CD4-positive, alpha-beta memory T cell (primary cell): Measurements from ENCODE around the gene BRI3. TPM values are rescaled to one million over a fixed set of nuclear protein-coding genes. Genes with fewer than 3 reads are reported as not detected.

Experiments
- CTCF ChIA-PET: fragments of 350-600 bp; sonication (Branson Sonifier 250); formaldehyde crosslinking; loops from one replicate; lab custom pipeline; 2021; ENCODE audit warnings: inconsistent platforms; ENCODE audit not compliant: partially characterized antibody; lab: Charles Lee
- POLR2A ChIA-PET: fragments of 350-600 bp; sonication (Branson Sonifier 250); formaldehyde crosslinking; loops from one replicate; lab custom pipeline; 2021; ENCODE audit not compliant: partially characterized antibody; lab: Charles Lee
- DNase-seq, 5 donors: peaks; one replicate each; pipeline versions ENCODE4 v3.0.0 to v3.0.0-alpha.2; 2020 to 2022; ENCODE audit warnings: mixed read lengths in 1 of 5
- H3K27ac ChIP-seq: one replicate; pipeline ENCODE4 v1.7.0; 2013; ENCODE audit warnings: low read depth, low read length
- H3K27me3 ChIP-seq: 2 replicates; pipeline ENCODE4 v1.7.0; 2013; ENCODE audit warnings: mild to moderate bottlenecking, low read length, moderate library complexity; ENCODE audit not compliant: insufficient read depth
- H3K36me3 ChIP-seq: 2 replicates; pipeline ENCODE4 v1.7.0; 2013; ENCODE audit warnings: mild to moderate bottlenecking, low read length, moderate library complexity; ENCODE audit not compliant: insufficient read depth
- H3K4me1 ChIP-seq: 2 replicates; pipeline ENCODE4 v1.7.0; 2013; ENCODE audit warnings: mild to moderate bottlenecking, low read length, moderate library complexity; ENCODE audit not compliant: insufficient read depth
- H3K4me3 ChIP-seq, 2 donors: one replicate each; pipeline ENCODE4 v1.7.0; 2013; ENCODE audit warnings: low read length in 2 of 2, mild to moderate bottlenecking in 1 of 2
- H3K9me3 ChIP-seq, 2 donors: one replicate each; pipeline ENCODE4 v1.7.0; 2013; ENCODE audit warnings: low read length in 2 of 2, control low read depth in 1 of 2; ENCODE audit not compliant: control insufficient read depth in 1 of 2
- H3K27ac Mint-ChIP-seq, 7 donors: one replicate each; pipeline ENCODE4 v1.8.0; 2020 to 2021; ENCODE audit warnings: mixed read lengths in 7 of 7, mild to moderate bottlenecking in 6 of 7, inconsistent platforms in 3 of 7, moderate library complexity in 3 of 7
- H3K27me3 Mint-ChIP-seq, 2 donors: one replicate each; pipeline ENCODE4 v1.8.0; 2020 to 2021; ENCODE audit warnings: mixed read lengths in 2 of 2
- H3K36me3 Mint-ChIP-seq, 2 donors: one replicate each; pipeline ENCODE4 v1.8.0; 2020 to 2021; ENCODE audit warnings: mixed read lengths in 2 of 2, inconsistent platforms in 1 of 2, mild to moderate bottlenecking in 1 of 2
- H3K4me1 Mint-ChIP-seq, 4 donors: one replicate each; pipeline ENCODE4 v1.8.0; 2020 to 2021; ENCODE audit warnings: mixed read lengths in 4 of 4, mild to moderate bottlenecking in 1 of 4
- H3K4me3 Mint-ChIP-seq, 8 donors: one replicate each; pipeline ENCODE4 v1.8.0; 2020 to 2021; ENCODE audit warnings: mixed read lengths in 8 of 8, mild to moderate bottlenecking in 7 of 8, moderate library complexity in 6 of 8, inconsistent platforms in 3 of 8
- H3K9me3 Mint-ChIP-seq, 8 donors: one replicate each; pipeline ENCODE4 v1.8.0; 2020 to 2021; ENCODE audit warnings: mixed read lengths in 8 of 8, mild to moderate bottlenecking in 5 of 8, inconsistent platforms in 3 of 8, moderate library complexity in 1 of 8
- intact Hi-C: fragments of 100-400 bp; cut with micrococcal nuclease; formaldehyde crosslinking; loops from one replicate; pipeline ENCODE4 v1.15.1; 2023
- polyA plus RNA-seq, 2 donors: library from polyadenylated mRNA; unstranded; fragments of 300-500 nt; fragmentation: Illumina TruSeq; gene quantifications; one replicate each; pipeline ENCODE4 v1.2.3, GENCODE V29; 2021
- total RNA-seq, 2 experiments: library from RNA; stranded (reverse); gene quantifications; one replicate each; pipeline ENCODE4 v1.2.3, GENCODE V29; 2021

BRI3 gene
- total and polyA plus RNA-seq, 4 experiments from 2014 or later: 14.6 to 80.4 (median 46.4) TPM

DNA sequence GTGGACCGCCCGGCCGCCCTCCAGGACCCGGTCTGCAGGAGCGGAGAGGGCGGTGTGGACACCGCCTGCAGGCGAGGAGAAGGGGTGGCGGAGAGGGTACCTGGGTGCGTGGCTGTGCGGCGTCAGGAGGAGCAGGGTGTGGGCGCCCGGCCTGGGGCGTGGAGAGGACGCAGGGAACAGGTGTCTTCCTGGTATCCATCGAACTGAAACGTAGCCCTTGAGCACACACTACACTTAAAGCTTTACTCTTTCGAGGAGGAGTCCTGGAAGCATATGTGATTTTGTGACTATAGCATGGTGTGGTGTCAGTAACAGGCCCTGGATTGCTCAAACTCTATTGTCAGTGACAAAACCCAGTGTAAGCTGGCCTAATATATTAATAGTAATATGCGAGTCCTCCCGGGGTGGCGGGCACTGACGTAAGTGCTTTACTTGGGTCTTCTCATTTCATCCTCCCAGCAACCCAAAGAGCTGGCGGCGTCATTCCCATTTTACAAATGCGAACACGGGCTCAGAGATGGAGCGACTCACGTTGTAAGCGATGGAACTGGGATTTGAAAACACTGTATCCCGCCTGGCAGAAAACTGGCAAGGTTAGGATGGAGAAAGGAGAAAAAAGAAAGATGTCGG, 28.9 kb upstream of the BRI3 start:
- Histone ChIP-seq H3K4me3 (peak overlapping the region; percentile 70 to 83), H3K27me3 (no peaks in the 10 kb centered on the region), H3K36me3 (peaks cover 11% of the 10 kb centered on the region), H3K27ac (peak overlapping the region; percentile 82), H3K4me1 (peaks cover 66% of the 10 kb centered on the region), H3K9me3 (no peaks in the 10 kb centered on the region)
- Mint-ChIP-seq H3K4me1 (peaks cover 26 to 75% (median 53%) of the 10 kb centered on the region in 4 donors), H3K36me3 (peaks cover 19 to 35% of the 10 kb centered on the region in 2 donors), H3K4me3 (peak overlapping the region; percentile 92 to 97 (median 94)), H3K9me3 (no peaks in the 10 kb centered on the region), H3K27ac (peak overlapping the region; percentile 94 to 100 (median 99)), H3K27me3 (no peaks in the 10 kb centered on the region)
- no peak for DNase-seq
- ChIA-PET CTCF (interaction anchor here (1.1 kb wide), 1 partner anchor 30 kb away, joined by 3 read pairs; no protein-coding TSS in a partner anchor), POLR2A (interaction anchor here (0.5 to 5.2 kb wide), 7 partner anchors 17 to 1089 kb away, joined by 3 to 71 read pairs (median 16); partner anchors contain the start of gene BRI3)
- intact Hi-C loops: loop anchor here (1.0 to 5.0 kb wide), 3 partner anchors 29 to 150 kb away; partner anchors contain the start of genes BAIAP2L1 and BRI3

DNA sequence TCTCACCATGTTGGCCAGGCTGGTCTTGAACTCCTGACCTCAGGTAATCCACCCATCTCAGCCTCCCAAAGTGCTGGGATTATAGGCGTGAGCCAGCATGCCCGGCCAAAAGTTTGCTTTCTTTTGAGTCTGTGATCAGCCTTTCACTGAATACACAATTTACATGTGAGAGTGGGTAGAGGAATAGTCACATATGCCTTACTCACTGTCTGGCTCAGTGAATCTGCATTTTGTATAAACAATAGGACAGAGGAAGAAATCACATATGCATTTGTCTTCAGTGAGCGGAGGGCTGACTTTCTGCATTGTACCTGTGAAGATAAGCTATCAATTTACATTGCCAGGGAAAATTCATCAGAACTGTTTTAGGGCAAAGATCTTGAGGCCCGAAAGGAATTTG, 27.0 kb upstream of the BRI3 start:
- Mint-ChIP-seq H3K4me3 (no peak overlapping the region), H3K27me3 (no peaks in the 10 kb centered on the region), H3K9me3 (no peaks in the 10 kb centered on the region), H3K36me3 (peaks cover 15 to 43% of the 10 kb centered on the region in 2 donors), H3K27ac (peak overlapping the region in 6 of 7 donors; percentile 32 to 85 (median 60)), H3K4me1 (peaks cover 21 to 59% (median 41%) of the 10 kb centered on the region in 4 donors)
- no peak for DNase-seq
- CTCF ChIA-PET: interaction anchor here (0.7 kb wide), 1 partner anchor 86 kb away, joined by 3 read pairs; no protein-coding TSS in a partner anchor
- intact Hi-C loops: loop anchor here (5.0 kb wide), 2 partner anchors 52 to 148 kb away; partner anchors contain the start of gene BAIAP2L1
- H3K27me3 ChIP-seq: no peaks in the 10 kb centered on the region
- POLR2A ChIA-PET: interaction anchor here (0.7 kb wide), 1 partner anchor 26 kb away, joined by 3 read pairs; no protein-coding TSS in a partner anchor
- H3K9me3 ChIP-seq: no peaks in the 10 kb centered on the region
- no peak overlapping the region for H3K4me3 ChIP-seq
- no peak overlapping the region for H3K27ac ChIP-seq
- peaks cover 12% of the 10 kb centered on the region for H3K36me3 ChIP-seq
- H3K4me1 ChIP-seq: peaks cover 47% of the 10 kb centered on the region

GRCh38 chr7:98254951-98255610, 26.4 kb upstream of the BRI3 start:
- Mint-ChIP-seq H3K27me3 (no peaks in the 10 kb centered on the region), H3K4me1 (peaks cover 18 to 54% (median 36%) of the 10 kb centered on the region in 4 donors), H3K4me3 (peak overlapping the region in 6 of 8 donors; percentile 31 to 61 (median 49)), H3K9me3 (no peaks in the 10 kb centered on the region), H3K36me3 (peaks cover 15 to 43% of the 10 kb centered on the region in 2 donors), H3K27ac (peak overlapping the region; percentile 32 to 89 (median 70))
- Histone ChIP-seq H3K9me3 (no peaks in the 10 kb centered on the region), H3K27me3 (no peaks in the 10 kb centered on the region), H3K4me1 (peaks cover 41% of the 10 kb centered on the region), H3K27ac (peak overlapping the region; percentile 31), H3K4me3 (no peak overlapping the region), H3K36me3 (peaks cover 12% of the 10 kb centered on the region)
- ChIA-PET POLR2A (interaction anchor here (0.7 kb wide), 1 partner anchor 25 kb away, joined by 3 read pairs; no protein-coding TSS in a partner anchor), CTCF (no interaction called here)
- intact Hi-C loops: loop anchor here (5.0 kb wide), 2 partner anchors 53 to 147 kb away; partner anchors contain the start of gene BAIAP2L1
- DNase-seq: peak in 3 of 5 donors; percentile 10 to 44 (median 40)

DNA sequence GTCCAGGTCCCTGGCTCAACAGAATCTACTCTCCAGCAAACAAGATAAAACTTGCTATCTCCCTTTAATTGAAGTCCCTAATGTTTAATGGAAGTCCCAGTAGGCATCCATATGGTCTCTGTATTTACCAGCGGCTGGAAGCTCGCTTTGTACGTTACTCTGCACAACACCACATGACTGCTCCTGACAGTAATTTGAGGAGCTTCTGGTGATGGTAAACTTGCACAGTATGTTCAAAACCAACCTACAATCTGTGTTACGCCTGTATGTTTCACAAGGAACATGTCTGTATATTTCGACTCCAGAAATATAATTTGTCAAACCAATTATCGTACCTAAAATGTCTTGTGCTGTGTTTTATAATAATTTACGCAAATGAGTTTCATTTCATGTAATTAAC, 25.1 kb upstream of the BRI3 start:
- H3K36me3 Mint-ChIP-seq: peaks cover 17 to 43% of the 10 kb centered on the region in 2 donors
- POLR2A ChIA-PET: no interaction called here
- no peak for DNase-seq
- Histone ChIP-seq H3K4me3 (no peak overlapping the region), H3K27me3 (no peaks in the 10 kb centered on the region), H3K9me3 (no peaks in the 10 kb centered on the region), H3K36me3 (peaks cover 17% of the 10 kb centered on the region), H3K4me1 (peaks cover 27% of the 10 kb centered on the region), H3K27ac (no peak overlapping the region)
- no peaks in the 10 kb centered on the region for H3K27me3 Mint-ChIP-seq
- H3K9me3 Mint-ChIP-seq: no peaks in the 10 kb centered on the region
- intact Hi-C loops: no loop called here
- H3K4me3 Mint-ChIP-seq: no peak overlapping the region
- peaks cover 13 to 40% (median 26%) of the 10 kb centered on the region in 4 donors for H3K4me1 Mint-ChIP-seq
- CTCF ChIA-PET: no interaction called here
- H3K27ac Mint-ChIP-seq: peak overlapping the region in 2 of 7 donors; percentile 41 to 66

GRCh38 chr7:98257701-98258100, 23.8 kb upstream of the BRI3 start:
- Mint-ChIP-seq H3K4me1 (peaks cover 13 to 29% (median 21%) of the 10 kb centered on the region in 4 donors), H3K36me3 (peaks cover 24 to 41% of the 10 kb centered on the region in 2 donors), H3K4me3 (no peak overlapping the region), H3K9me3 (no peaks in the 10 kb centered on the region), H3K27me3 (no peaks in the 10 kb centered on the region), H3K27ac (no peak overlapping the region)
- no peak for DNase-seq
- intact Hi-C loops: no loop called here
- H3K27ac ChIP-seq: no peak overlapping the region
- CTCF ChIA-PET: no interaction called here
- POLR2A ChIA-PET: no interaction called here
- H3K27me3 ChIP-seq: no peaks in the 10 kb centered on the region
- no peaks in the 10 kb centered on the region for H3K9me3 ChIP-seq
- H3K36me3 ChIP-seq: peaks cover 17% of the 10 kb centered on the region
- H3K4me1 ChIP-seq: peaks cover 21% of the 10 kb centered on the region
- no peak overlapping the region for H3K4me3 ChIP-seq

DNA sequence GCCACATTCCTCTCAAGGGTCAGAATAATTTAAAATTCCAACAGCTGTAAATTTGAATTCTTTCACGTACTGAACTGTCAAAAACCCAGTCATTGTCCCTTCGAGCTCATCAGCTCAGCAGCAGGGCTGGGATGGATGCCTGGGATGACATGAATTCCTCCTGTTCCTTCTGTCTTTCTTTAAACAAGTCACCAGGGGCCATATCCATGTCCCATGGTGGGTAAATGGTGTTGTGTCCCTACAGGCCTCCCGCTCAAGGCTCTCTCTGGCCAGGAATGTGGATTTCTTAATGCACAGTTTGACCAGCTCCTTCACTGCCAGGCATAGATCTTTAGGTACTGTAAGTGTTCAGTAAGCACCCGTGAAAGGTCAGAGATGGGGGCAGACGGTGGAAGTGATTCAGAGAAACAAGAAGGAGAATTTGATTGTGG, 15.6 kb upstream of the BRI3 start:
- peaks cover 0 to 7% (median 4%) of the 10 kb centered on the region in 4 donors for H3K4me1 Mint-ChIP-seq
- no peaks in the 10 kb centered on the region for H3K9me3 ChIP-seq
- no peak for DNase-seq
- no peak overlapping the region for H3K4me3 Mint-ChIP-seq
- ChIA-PET CTCF (interaction anchor here (1.6 kb wide), 1 partner anchor 14 kb away, joined by 4 read pairs; no protein-coding TSS in a partner anchor), POLR2A (interaction anchor here (0.6 to 0.7 kb wide), 2 partner anchors 15 kb away, joined by 3 read pairs; no protein-coding TSS in a partner anchor)
- H3K27ac Mint-ChIP-seq: peak overlapping the region in 3 of 7 donors; percentile 56 to 82 (median 68)
- peaks cover 2% of the 10 kb centered on the region for H3K36me3 ChIP-seq
- H3K27me3 ChIP-seq: no peaks in the 10 kb centered on the region
- H3K4me1 ChIP-seq: no peaks in the 10 kb centered on the region
- no peak overlapping the region for H3K4me3 ChIP-seq
- intact Hi-C loops: loop anchor here (5.0 kb wide), 1 partner anchor 136 kb away; the partner anchor contains the start of gene BAIAP2L1
- no peaks in the 10 kb centered on the region for H3K27me3 Mint-ChIP-seq
- no peak overlapping the region for H3K27ac ChIP-seq
- no peaks in the 10 kb centered on the region for H3K9me3 Mint-ChIP-seq
- H3K36me3 Mint-ChIP-seq: peaks cover 10 to 18% of the 10 kb centered on the region in 2 donors
